ENCODE measurements around the gene PDGFC. TPM values are rescaled to one million over a fixed set of nuclear protein-coding genes. Genes with fewer than 3 reads are reported as not detected.

Gene PDGFC
- total and polyA plus RNA-seq, 2 of the 13 experiments (the other 11 are each of a cell fraction or from before 2014, with no cell fraction given): 4.6 to 9.1 TPM

GRCh38 chr4:156941940-156942548 is 29.6 kb downstream of the PDGFC start (continued):
- TF ChIP-seq RARA (CRISPR knock-in tag; IDR thresholded peaks at IDR 0.05) (peak; percentile 50; the same call in 1 of the 2 replicates), ZNF407 (CRISPR knock-in tag; IDR thresholded peaks at IDR 0.05; ENCODE audit: not compliant biosample characterization) (no peak), ZNF256 (CRISPR knock-in tag; conservative IDR thresholded peaks at IDR 0.05) (no peak), CREM (IDR thresholded peaks at IDR 0.05) (peak; percentile 73), CREM (CRISPR knock-in tag; IDR thresholded peaks at IDR 0.05) (no peak), EP300 (IDR thresholded peaks at IDR 0.05; ENCODE audit: low read depth in 2 of 2, low read length in 2 of 2) (peak; percentile 26 to 85; a peak in 2 of 4 replicates), EP300 (CRISPR knock-in tag; IDR thresholded peaks at IDR 0.05; ENCODE audit: borderline replicate concordance) (peak; percentile 76; the same call in 1 of the 2 replicates), PHF8 (CRISPR knock-in tag; IDR thresholded peaks at IDR 0.05) (no peak), HIC2 (CRISPR knock-in tag; IDR thresholded peaks at IDR 0.05; ENCODE audit: low read depth) (no peak), TRIM22 (IDR thresholded peaks at IDR 0.05) (no peak), ZNF577 (CRISPR knock-in tag; IDR thresholded peaks at IDR 0.05; ENCODE audit: borderline replicate concordance, low read depth) (no peak), SNAPC2 (CRISPR knock-in tag; IDR thresholded peaks at IDR 0.05) (no peak), TCF12 (IDR thresholded peaks at IDR 0.05) (no peak), TCF12 (CRISPR knock-in tag; IDR thresholded peaks at IDR 0.05) (no peak), RXRA (CRISPR knock-in tag; IDR thresholded peaks at IDR 0.05) (no peak), GRHL1 (CRISPR knock-in tag; conservative IDR thresholded peaks at IDR 0.05) (no peak), ZNF703 (CRISPR knock-in tag; IDR thresholded peaks at IDR 0.05; ENCODE audit: borderline replicate concordance) (no peak), ZNF234 (CRISPR knock-in tag; conservative IDR thresholded peaks at IDR 0.05) (no peak)

All from HepG2 (cell line).